Skin of body (tissue), 2 donors: Measurements from ENCODE around the gene MAEA. TPM values are rescaled to one million over a fixed set of nuclear protein-coding genes. Genes with fewer than 3 reads are reported as not detected.
"Not testable (repeated sequence)": the region's sequence is repeated elsewhere in the genome, so short reads cannot be mapped to it uniquely, and the experiment has no call there.

Source experiments
- DNase-seq: peaks from one replicate; lab custom pipeline; 2025; lab: John Stamatoyannopoulos, UW
- total RNA-seq: library from RNA; depleted of rRNA; stranded (reverse); fragments of >200 nt; gene quantifications from one replicate; pipeline ENCODE4 v1.2.3, GENCODE V29; 2014

The MAEA gene
- total RNA-seq, 1 donor from 2014 or later = 32.6 TPM

DNA sequence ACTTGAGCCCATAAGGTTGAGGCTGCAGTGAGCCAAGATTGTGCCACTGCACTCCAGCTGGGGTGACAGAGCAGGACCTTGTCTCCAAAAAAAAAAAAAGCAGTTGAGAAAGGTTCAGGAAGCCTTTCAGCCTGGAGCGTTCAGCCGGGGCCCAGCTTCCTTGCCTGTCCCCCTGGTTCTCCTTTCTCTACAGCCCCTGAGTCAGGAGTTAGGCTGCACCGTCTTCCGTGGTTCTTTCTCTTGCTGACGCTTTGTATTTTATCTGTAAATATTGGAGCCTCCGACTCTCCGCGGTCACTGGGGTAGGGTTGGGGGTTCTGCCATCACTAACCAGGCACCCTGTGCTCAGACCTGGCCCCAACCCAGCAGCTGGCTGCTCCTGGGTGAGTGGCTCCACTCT, 43.6 kb downstream of the MAEA start:
- DNase-seq = no peak

DNA sequence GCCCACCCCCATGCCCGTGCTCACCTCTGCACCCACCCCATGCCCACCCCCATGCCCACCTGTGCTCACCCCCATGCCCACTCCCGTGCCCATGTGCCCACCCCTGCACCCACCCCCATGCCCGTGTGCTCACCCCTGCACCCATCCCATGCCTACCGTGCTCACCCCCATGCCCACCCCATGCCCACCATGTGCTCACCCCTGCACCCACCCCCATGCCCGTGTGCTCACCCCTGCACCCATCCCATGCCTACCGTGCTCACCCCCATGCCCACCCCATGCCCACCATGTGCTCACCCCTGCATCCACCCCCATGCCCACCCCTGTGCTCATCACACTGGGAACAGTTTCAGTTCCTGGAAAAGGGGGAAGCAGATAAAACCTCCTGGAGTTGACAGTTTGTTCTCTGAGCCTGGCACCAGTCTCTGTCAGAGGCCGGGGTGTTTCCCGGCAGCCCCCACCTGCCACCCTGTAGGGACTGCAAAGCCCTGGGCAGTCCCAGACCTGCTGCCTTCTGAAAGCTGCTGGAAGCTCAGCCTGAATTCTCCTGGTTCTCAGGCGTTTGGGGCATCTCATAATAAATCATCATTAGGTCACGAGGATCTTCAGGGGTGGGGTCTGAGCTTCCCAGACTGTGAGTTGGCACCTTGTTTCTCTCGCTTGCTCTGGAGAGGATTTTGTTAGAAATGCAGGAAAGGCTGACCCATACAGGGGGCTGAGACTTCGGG, 44.3 kb downstream of the MAEA start:
- not testable (repeated sequence) for DNase-seq

GRCh38 chr4:1334579-1334895, 44.8 kb downstream of the MAEA start:
- no peak for DNase-seq

GRCh38 chr4:1335193-1335883, 45.6 kb downstream of the MAEA start:
- DNase-seq = not testable (repeated sequence)

DNA sequence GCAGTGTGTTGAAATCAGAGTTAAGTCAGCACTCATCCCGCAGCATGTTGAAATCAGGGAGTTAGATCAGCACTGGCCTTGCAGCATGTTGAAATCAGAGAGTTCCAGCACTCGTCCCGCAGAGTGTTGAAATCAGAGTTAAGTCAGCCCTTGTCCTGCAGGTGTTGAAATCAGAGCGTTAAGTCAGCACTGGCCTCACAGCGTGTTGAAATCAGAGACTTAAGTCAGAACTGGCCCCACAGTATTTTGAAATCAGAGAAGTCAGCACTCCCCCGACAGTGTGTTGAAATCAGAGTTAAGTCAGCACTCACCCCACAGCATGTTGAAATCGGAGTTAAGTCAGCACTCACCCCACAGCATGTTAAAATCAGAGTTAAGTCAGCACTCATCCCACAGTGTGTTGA, 46.4 kb downstream of the MAEA start:
- no peak for DNase-seq

GRCh38 chr4:1337376-1337831, 47.7 kb downstream of the MAEA start:
- DNase-seq = no peak

DNA sequence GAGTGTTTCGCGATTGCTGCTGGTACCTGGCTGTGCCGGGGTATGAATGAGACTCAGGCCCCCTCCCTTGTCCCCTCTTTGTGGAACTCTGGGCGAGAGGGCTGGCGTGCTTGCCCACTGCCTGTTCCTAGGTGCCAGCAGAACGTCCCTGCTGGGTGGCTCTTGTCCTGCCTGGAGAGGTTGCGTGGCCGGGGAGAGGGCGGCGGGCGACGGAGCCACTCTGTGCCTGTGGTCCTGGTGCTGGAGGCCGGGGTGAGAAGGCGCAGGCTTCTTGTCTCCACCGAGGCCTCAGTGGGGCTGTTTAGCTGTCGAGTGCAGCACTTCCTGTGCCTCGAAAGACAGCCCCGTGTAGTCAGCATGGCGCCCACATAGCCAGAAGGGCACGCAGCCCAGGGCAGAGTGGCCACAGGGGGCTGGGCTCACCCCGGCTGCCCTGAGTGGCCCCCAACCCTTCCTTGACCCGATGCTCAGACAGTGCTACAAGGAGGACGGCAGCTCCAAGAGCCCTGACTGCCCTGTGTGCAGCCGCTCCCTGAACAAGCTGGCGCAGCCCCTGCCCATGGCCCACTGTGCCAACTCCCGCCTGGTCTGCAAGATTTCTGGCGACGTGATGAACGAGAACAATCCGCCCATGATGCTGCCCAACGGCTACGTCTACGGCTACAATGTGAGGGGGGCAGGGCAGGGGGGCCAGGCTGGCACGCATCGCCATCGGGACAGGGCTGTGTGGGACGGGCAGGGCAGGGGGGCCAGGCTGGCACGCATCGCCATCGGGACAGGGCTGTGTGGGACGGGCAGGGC, 48.5 kb downstream of the MAEA start:
- DNase-seq = no peak

DNA sequence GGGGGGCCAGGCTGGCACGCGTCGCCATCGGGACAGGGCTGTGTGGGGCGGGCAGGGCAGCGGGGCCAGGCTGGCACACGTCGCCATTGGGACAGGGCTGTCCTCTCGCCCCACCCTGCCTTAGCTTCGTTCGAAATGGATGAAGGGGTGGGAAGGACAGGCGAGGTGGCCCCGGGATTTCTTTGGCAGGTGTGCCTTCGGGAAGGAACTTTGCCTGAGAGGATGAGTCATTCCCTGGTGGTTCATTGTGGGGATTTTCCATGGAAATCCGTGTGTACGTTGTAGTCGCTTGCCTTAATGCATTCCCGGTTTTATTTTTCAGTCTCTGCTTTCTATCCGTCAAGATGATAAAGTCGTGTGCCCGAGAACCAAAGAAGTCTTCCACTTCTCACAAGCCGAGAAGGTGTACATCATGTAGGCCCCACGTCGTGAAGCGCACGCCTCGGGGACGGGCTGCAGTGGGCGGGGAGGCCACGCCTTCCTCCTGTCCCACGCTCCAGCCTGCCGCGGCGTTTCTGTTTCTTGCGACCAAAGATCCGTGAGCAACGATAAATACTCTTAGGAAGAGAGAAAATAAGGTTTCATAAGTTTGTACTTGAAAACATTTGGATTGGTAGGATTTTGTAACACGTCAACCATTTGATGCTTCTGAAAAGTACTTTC, 49.2 kb downstream of the MAEA start:
- DNase-seq = no peak

DNA sequence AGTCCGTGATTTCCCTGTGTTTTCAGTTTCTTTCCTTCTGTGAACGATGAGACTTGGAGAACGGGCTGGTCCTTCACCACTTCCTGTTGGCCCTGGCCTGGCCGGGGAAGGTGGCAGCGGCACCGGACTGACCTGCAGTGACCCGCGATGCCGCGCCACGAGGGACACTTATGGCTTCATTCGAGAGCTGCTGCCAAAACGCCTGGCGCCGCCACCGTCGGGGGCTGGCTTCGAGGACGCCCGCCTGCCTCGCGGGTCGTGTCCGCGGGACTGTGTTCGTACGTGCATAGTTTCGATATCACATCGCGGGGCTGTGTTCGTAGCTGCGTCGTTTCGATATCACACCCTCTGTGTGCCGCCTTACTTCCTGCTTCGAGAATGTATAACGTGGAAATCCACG, 49.8 kb downstream of the MAEA start:
- DNase-seq = no peak

DNA sequence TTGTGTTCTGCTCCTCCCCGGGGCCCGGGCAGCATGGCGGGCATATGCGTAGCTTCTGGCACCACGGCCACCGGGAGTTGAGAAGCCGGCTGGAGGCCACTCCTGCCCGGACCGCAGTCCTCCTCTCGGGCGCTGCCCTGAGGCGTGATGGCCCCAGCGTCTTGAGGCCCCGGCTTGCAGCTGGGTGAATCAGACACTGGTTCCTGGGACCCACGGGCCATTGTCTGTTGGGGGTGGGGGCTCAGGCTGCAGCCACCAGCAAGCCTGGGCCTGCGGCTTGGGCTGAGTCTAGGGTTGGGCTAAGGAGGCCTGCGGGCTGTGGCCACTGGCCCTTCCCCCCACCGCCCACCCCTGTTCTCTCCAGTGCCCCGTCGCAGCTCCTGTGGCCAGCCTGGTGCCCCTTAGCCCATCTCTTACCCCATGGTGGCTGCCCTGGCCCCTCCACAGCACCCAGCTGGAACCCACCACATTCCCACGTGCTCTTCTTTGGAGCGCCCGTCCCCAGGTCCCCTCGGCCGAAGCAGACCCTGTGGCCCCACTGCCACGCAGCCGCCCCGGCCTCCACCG, 50.6 kb downstream of the MAEA start:
- DNase-seq = no peak

GRCh38 chr4:1340861-1341260, 51.2 kb downstream of the MAEA start:
- DNase-seq = no peak

GRCh38 chr4:1342003-1342402, 52.3 kb downstream of the MAEA start:
- no peak for DNase-seq

- DNase-seq = no peak
These were observed 55.0 kb downstream of the MAEA start for GRCh38 chr4:1344696-1345095.

GRCh38 chr4:1345903-1346780, 56.5 kb downstream of the MAEA start:
- DNase-seq = peak; percentile 43

- DNase-seq = peak; percentile 99
These were observed 57.2 kb downstream of the MAEA start, which contains the start of gene UVSSA for GRCh38 chr4:1346781-1347409. Gene UVSSA, plus strand, starts transcription at chr4:1347208. Its CDS starts 884 bp downstream, at chr4:1348092.

DNA sequence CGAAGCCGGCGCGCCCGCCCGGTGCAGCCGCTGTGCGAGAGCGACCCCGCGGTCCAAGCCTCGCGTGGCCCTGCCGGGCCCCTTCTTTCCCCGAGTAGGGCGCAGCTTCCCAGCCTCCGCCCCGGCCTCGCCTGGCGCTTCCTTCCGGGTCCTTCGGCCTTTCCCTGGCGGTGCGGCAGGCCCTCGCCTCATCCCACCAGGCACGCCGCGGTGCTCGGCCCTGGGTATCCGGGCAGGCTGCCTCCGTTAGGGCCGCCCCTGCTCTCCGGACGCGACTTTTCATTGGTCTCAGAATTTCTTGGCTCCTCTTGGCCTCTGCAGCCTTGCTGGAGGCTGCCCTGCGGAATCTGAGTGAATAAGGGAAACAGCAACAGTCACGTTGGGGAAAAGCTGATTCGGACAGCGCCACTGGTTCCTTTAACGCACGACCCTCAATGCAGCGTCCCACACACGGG, 57.7 kb downstream of the MAEA start:
- peak; percentile 70 for DNase-seq

- no peak for DNase-seq
These were observed 58.4 kb downstream of the MAEA start for GRCh38 chr4:1348014-1348513.

- no peak for DNase-seq
These were observed 59.1 kb downstream of the MAEA start for GRCh38 chr4:1348746-1349145.

GRCh38 chr4:1349359-1350168, 59.9 kb downstream of the MAEA start:
- no peak for DNase-seq
